A673 (cell line): ENCODE data around the gene MAGIX. TPM values are rescaled to one million over a fixed set of nuclear protein-coding genes. Genes with fewer than 3 reads are reported as not detected.
A peak's percentile ranks its signal among the peaks of the same experiment; 100 is the strongest.

ENCODE experiments used
- BruUV-seq: library from RNA; stranded (reverse); fragments of 400-500 nt; replicated peaks from 2 replicates; lab custom pipeline; 2021; lab: Mats Ljungman, UMichigan
- CTCF ChIA-PET: fragments of 300-600 bp; sonication (Branson Sonifier 250); formaldehyde crosslinking; loops from one replicate; lab custom pipeline; 2022; ENCODE audit warnings: antibody characterized with exemption; lab: Charles Lee
- POLR2A ChIA-PET: fragments of 300-600 bp; sonication (Branson Sonifier 250); formaldehyde crosslinking; loops from one replicate; lab custom pipeline; 2022; ENCODE audit warnings: antibody characterized with exemption; ENCODE audit not compliant: low non-redundant PET; lab: Charles Lee
- DNase-seq: peaks from one replicate; pipeline ENCODE4 v3.0.0-alpha.2; 2015; ENCODE audit warnings: low spot score
- H3K27ac ChIP-seq: fragments of 200-600 bp; sonication (generic); 2 replicates; pipeline ENCODE4 v1.5.1; 2016; ENCODE audit warnings: mixed run types, low read depth, mild to moderate bottlenecking, mixed read lengths, antibody characterized with exemption, low read length; ENCODE audit not compliant: poor library complexity, severe bottlenecking
- H3K27me3 ChIP-seq: fragments of 200-600 bp; sonication (generic); replicated peaks from 2 replicates; pipeline ENCODE4 v1.6.1; 2017; ENCODE audit warnings: mixed run types, low read depth, mild to moderate bottlenecking, mixed read lengths, antibody characterized with exemption, low read length; ENCODE audit not compliant: insufficient read depth, poor library complexity
- H3K36me3 ChIP-seq: fragments of 200-600 bp; sonication (generic); 2 replicates; pipeline ENCODE4 v1.6.1; 2016; ENCODE audit warnings: mixed run types, mild to moderate bottlenecking, mixed read lengths, antibody characterized with exemption, low read length; ENCODE audit not compliant: insufficient read depth, poor library complexity, severe bottlenecking
- H3K4me1 ChIP-seq: fragments of 200-600 bp; sonication (generic); 2 replicates; pipeline ENCODE4 v1.6.1; 2017; ENCODE audit warnings: mixed run types, mild to moderate bottlenecking, mixed read lengths, antibody characterized with exemption, low read length; ENCODE audit not compliant: insufficient read depth, poor library complexity, severe bottlenecking
- H3K4me3 ChIP-seq: fragments of 200-600 bp; sonication (generic); 2 replicates; pipeline ENCODE4 v1.5.1; 2016; ENCODE audit warnings: low read depth, mixed run types, mild to moderate bottlenecking, mixed read lengths, low read length; ENCODE audit not compliant: poor library complexity, severe bottlenecking
- H3K9me3 ChIP-seq: fragments of 200-600 bp; sonication (generic); 2 replicates; pipeline ENCODE4 v1.6.1; 2016; ENCODE audit warnings: mixed run types, low read depth, mild to moderate bottlenecking, mixed read lengths, antibody characterized with exemption, low read length; ENCODE audit not compliant: poor library complexity, severe bottlenecking
- CTCF ChIP-seq: fragments of 300-800, 200-600 bp; sonication (generic); conservative IDR thresholded peaks from 2 replicates; pipeline ENCODE4 v1.5.1; 2017; ENCODE audit warnings: low read depth, mild to moderate bottlenecking, antibody characterized with exemption, low read length, moderate library complexity, mixed read lengths
- EZH2 ChIP-seq: fragments of 200-600 bp; sonication (generic); IDR thresholded peaks from 2 replicates; pipeline ENCODE4 v1.6.1; 2017; ENCODE audit warnings: borderline replicate concordance, low read depth, mild to moderate bottlenecking, mixed read lengths, antibody characterized with exemption, low read length; ENCODE audit not compliant: poor library complexity, severe bottlenecking
- intact Hi-C: fragments of 100-400 bp; cut with micrococcal nuclease; formaldehyde crosslinking; loops from one replicate; pipeline ENCODE4 v1.10.0; 2022; ENCODE audit not compliant: unreplicated experiment
- total RNA-seq: library from RNA; stranded (reverse); gene quantifications from 2 replicates; pipeline ENCODE4 v1.2.3, GENCODE V29; 2021

The MAGIX gene
- total RNA-seq, 1 experiment from 2014 or later: 1.1 TPM

GRCh38 chrX:49177338-49177833 is 14.8 kb downstream of the MAGIX start:
- POLR2A ChIA-PET: no interaction called here
- no TSS peak for BruUV-seq
- intact Hi-C loops: no loop called here

DNA sequence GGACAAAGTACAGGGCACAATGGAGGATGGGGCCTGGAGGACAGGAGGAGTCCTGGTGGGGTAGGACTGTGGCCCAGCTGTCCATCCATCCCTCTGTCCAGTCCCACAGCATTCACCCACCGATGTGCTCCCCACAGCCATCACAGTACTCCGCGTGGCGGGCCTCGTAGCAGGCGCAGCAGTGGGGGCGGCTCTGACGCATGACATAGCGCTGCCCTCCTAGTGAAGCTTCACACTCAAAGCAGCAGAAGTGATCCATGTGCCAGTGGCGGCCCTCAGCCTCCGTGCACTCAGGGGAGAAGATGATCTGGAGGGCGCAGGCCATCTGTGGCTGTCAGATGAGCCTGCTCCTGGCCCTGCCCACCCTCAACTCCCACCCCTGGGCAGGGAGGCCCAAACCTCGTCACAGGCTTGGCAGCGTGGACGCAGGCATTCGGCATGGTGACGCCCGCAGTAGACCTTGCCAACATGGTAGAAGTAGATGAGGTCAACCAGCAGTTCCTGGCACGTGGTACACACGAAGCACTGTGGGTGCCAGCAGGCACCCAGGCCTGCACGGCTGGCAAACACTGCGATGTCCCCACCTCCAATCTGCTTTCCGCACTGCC is 15.4 kb downstream of the MAGIX start:
- DNase-seq: no peak
- POLR2A ChIA-PET: no interaction called here

More at GRCh38 chrX:49177338-49177833, 14.8 kb downstream of the MAGIX start:
- H3K36me3 ChIP-seq: peaks cover 7% of the 10 kb centered on the region
- no peak for DNase-seq
- H3K27me3 ChIP-seq: no peaks in the 10 kb centered on the region
- CTCF ChIA-PET: no interaction called here
- H3K4me3 ChIP-seq: no peak overlapping the region
- H3K4me1 ChIP-seq: no peaks in the 10 kb centered on the region
- no peaks in the 10 kb centered on the region for H3K9me3 ChIP-seq
- TF ChIP-seq EZH2: no peak
- H3K27ac ChIP-seq: peak overlapping the region; percentile 37

GRCh38 chrX:49178537-49178936 is 16.0 kb downstream of the MAGIX start:
- no peak for DNase-seq
- intact Hi-C loops: no loop called here
- Histone ChIP-seq H3K9me3 (no peaks in the 10 kb centered on the region), H3K36me3 (peaks cover 7% of the 10 kb centered on the region), H3K4me1 (no peaks in the 10 kb centered on the region), H3K27ac (no peak overlapping the region), H3K27me3 (no peaks in the 10 kb centered on the region), H3K4me3 (no peak overlapping the region)
- CTCF ChIA-PET: no interaction called here
- no peak for TF ChIP-seq CTCF
- TF ChIP-seq EZH2: no peak
- POLR2A ChIA-PET: no interaction called here
- no TSS peak for BruUV-seq

More for the DNA sequence above, 15.4 kb downstream of the MAGIX start:
- Histone ChIP-seq H3K9me3 (no peaks in the 10 kb centered on the region), H3K27me3 (no peaks in the 10 kb centered on the region), H3K36me3 (peaks cover 7% of the 10 kb centered on the region), H3K4me3 (no peak overlapping the region), H3K4me1 (no peaks in the 10 kb centered on the region), H3K27ac (no peak overlapping the region)
- CTCF ChIA-PET: no interaction called here
- intact Hi-C loops: no loop called here
- TF ChIP-seq CTCF: no peak
- TF ChIP-seq EZH2: no peak
- no TSS peak for BruUV-seq
